Right renal cortex interstitium (tissue), 3 donors: ENCODE data around the gene PRR9. TPM values are rescaled to one million over a fixed set of nuclear protein-coding genes. Genes with fewer than 3 reads are reported as not detected.
"Not testable (repeated sequence)": the region's sequence is repeated elsewhere in the genome, so short reads cannot be mapped to it uniquely, and the experiment has no call there.

ENCODE experiments used
- DNase-seq, 3 donors: peaks; one replicate each; pipeline ENCODE4 v3.0.0-alpha.2; 2013; ENCODE audit warnings: low read depth in 3 of 3, low spot score in 2 of 3
- polyA plus RNA-seq, 3 donors: library from polyadenylated mRNA; unstranded; fragments of 120-200 nt; gene quantifications; one replicate each; pipeline ENCODE4 v1.2.1, GENCODE V29; 2013; ENCODE audit not compliant: insufficient read length in 3 of 3

The PRR9 gene, protein sequence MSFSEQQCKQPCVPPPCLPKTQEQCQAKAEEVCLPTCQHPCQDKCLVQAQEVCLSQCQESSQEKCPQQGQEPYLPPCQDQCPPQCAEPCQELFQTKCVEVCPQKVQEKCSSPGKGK
- polyA plus RNA-seq = not detected

GRCh38 chr1:153217212-153217611, at the start of gene PRR9:
TSS of gene PRR9 (plus strand) at chr1:153217584. CDS start at chr1:153218145, 561 bp downstream.
- no peak for DNase-seq

- DNase-seq = no peak
Measured at GRCh38 chr1:153168686-153169085, 48.7 kb upstream of the PRR9 start.

GRCh38 chr1:153174624-153175023, 42.8 kb upstream of the PRR9 start:
- no peak for DNase-seq

DNA sequence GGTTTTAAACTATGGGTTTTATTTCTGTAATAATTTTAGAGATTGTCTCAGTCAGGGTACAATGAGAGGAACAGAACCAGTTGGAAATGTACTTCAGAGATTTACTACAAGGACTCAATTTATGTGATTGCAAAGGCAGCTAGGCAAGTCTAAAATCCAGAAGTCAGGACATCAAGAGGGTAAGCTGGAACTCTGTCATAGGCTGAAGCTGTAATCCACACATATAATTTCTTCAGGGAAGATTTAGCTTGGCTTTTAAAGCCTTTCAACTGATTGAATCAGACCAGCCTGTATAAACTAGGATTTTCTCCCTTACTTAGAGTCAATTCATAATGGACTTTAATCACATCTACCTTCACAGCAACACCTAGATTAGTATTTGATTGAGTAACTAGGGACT, 38.5 kb upstream of the PRR9 start:
- no peak for DNase-seq

DNA sequence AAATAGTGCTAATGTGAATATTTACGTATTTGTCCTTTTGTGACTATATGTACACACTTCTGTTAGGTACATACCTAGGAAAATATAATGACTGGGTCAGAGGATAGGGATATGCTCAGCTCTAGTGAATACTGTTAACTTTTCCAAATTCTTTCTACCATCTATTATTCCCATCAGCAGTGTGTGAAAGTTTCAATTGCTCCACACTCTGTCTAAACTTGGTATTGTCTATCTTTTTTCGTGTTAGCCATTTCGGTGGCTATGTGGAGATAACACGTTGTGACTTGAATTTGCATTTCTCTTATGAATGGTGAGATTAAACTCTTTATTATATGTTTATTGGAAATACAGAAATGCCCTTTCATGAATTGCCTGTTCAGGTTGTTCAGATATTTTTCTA, 36.8 kb upstream of the PRR9 start:
- no peak for DNase-seq

- not testable (repeated sequence) for DNase-seq
Measured at GRCh38 chr1:153188301-153188700, 29.1 kb upstream of the PRR9 start.

- DNase-seq = no peak
Measured at GRCh38 chr1:153190373-153190772, 27.0 kb upstream of the PRR9 start.

- peak in 1 of 3 donors; percentile 9 for DNase-seq
Measured at GRCh38 chr1:153192697-153193096, 24.7 kb upstream of the PRR9 start.

DNA sequence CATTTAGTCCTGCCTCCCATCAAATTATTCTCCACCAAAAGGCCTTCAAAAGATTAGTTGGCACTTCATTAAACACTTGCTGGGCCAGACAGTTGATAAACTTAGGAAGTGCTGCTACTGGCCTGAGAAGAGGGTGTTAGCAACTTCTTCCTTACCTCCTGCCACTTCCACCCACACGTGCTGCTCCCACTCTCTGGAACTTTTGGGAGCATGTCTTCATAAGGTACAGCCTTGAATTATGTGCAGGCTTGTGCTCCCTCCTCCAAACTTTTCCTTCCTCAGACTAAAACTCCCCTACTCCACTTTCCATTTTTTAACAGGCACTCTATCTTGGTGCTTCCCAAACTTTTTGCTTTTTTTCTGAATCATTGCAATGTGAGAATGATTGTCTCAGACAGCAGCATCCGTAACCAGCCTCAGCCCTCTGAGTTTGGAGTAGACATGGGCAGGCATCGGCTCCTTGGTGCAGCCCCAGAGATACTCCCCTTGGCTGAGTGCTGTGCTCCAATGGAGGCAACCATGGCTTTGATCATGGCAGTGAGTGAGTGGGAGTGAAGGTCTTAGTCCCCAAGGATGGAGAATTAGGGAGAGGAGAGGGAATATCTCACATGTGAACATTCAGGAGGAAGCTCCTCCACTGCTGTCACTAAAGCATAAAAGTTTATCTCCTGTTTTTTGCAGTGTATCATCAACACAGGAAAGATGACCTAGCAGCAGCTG, 22.9 kb upstream of the PRR9 start:
- DNase-seq = no peak

- DNase-seq = no peak
Measured at GRCh38 chr1:153195216-153195615, 22.2 kb upstream of the PRR9 start.

DNA sequence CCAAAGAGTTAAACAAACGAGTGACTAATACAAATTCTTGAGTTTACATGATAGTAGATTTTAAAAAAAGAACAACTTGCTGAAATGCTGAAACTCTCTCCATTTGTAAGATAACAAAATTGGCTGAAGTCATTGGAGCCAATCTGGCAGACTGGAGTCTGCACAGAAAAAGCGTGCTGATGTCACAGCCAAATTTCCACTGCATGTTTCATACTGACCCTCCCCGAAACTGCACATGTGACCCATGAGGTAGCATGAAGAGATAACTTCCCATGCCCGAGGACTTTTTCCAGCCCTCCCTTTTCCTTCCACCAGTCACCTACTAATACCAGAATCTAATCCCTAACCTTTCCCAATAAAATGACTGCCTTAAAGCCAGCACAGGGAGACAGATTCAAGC, 15.4 kb upstream of the PRR9 start:
- DNase-seq = no peak

- no peak for DNase-seq
Measured at GRCh38 chr1:153203130-153203529, 14.3 kb upstream of the PRR9 start, which contains the start of gene LELP1. TSS of gene LELP1 (plus strand) at chr1:153203430. CDS start at chr1:153204708, 1,278 bp downstream.

DNA sequence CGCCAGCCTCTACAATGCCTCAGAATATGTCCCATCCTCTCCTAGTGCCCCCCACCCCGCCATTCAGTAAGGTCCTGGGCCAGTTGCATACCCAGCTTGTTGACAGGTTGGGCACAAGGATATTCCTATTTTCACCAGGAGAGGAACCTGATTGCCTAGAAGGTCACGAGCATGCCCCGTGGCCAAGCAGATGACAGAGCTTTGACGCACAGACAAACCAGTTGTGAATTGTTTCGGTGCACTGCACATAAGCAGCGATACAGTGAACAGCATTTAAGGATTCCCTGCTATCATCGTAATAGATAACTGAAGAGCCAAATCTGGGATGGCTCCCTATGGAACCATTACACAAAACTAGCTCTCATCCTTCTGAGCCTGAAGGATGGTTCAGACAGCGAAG, 10.8 kb upstream of the PRR9 start:
- no peak for DNase-seq

DNA sequence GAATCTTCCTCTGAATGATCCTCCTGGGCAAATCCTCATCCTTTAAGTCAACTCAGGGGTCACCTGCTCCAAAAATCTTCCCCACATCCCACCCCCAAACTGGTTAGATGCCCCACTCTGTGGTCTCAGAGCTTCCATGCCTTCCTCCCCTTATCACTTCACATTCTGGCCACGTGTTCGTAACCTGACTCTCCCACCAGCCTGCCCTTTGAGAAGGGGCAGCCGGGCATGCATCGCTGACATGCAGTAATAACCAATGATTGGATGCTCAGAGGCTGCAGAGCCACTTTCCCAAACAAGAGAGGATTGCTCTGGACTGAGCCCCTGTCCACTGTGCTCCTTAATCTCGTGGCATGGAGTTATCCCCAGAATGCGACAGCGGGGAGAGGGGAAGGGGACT, 7.2 kb upstream of the PRR9 start:
- peak in 1 of 3 donors; percentile 7 for DNase-seq

- no peak for DNase-seq
Measured at GRCh38 chr1:153212201-153212600, 5.2 kb upstream of the PRR9 start.

DNA sequence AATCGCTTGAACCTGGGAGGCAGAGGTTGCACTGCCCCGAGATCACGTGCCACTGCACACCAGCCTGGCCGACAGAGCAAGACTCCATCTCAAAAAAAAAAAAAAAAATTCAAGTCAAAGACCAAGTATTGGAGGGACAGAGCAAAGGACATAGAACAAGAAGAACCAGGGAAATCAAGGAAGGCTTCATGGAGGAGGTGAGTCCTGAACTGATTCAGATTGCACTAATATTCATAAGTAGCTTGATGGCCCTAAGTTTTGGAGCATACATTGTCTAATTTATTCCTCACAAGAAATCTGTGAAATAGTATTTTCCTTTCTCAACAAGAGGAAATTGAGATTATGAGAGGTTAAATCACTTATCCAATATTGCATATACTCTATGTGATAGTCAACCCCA, 3.9 kb upstream of the PRR9 start:
- no peak for DNase-seq

DNA sequence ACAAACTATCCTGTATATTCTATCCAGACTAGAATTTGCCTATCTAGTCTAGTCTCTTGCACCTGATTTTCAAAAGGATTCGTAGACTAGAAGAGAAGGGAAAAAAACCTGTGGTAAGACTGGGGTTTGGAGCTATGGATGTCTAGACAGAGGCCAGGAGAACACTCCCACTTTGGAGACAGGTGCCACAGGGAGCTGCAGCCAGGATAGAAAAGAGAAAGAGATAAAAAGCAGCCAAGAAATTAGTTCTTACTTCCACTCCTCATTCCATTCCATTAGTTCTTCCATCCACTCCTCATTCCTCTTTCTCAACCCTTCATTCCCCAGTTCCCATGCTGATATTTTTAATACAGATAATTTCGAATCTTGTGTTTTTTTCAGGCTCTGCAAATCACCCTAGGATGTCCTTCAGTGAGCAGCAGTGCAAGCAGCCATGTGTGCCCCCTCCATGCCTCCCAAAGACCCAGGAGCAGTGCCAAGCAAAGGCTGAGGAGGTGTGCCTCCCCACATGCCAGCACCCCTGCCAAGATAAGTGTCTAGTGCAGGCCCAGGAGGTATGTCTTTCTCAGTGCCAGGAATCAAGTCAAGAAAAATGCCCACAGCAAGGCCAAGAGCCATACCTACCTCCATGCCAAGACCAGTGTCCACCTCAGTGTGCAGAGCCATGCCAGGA, 496 bp downstream of the PRR9 start:
- no peak for DNase-seq

DNA sequence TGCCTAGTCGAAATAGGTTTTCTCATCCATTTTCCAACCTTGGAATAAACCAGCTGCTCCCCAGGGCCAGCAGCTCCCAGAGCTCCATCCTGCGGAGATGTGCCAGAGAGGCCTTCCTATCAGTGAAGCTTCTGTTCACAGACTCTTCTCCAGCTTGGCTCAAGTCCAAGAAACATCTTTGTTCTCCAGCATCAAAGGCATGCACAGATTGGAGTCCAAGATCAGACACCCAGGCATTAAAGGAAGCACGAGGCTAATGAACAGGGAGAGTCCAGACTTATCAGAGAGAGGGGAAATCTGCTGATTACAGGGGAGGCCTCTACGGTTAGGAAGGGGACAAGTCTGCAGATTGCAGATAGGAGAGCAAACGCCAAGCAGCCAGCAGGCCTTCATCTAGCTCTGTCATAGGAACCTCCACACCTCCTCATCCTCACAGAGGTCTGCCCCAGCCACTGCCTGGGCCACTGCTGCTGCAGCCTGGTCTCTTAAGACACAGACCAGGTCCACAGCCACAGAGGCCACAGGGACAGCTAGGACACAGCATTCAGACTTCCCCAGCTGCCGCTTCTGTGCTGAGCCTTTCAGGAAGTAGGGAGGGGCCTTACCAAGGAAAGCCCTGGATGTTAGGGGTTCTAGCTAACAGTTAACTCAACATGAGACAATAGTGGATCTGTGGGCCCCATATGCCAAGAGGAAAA, 3.4 kb downstream of the PRR9 start:
- no peak for DNase-seq

DNA sequence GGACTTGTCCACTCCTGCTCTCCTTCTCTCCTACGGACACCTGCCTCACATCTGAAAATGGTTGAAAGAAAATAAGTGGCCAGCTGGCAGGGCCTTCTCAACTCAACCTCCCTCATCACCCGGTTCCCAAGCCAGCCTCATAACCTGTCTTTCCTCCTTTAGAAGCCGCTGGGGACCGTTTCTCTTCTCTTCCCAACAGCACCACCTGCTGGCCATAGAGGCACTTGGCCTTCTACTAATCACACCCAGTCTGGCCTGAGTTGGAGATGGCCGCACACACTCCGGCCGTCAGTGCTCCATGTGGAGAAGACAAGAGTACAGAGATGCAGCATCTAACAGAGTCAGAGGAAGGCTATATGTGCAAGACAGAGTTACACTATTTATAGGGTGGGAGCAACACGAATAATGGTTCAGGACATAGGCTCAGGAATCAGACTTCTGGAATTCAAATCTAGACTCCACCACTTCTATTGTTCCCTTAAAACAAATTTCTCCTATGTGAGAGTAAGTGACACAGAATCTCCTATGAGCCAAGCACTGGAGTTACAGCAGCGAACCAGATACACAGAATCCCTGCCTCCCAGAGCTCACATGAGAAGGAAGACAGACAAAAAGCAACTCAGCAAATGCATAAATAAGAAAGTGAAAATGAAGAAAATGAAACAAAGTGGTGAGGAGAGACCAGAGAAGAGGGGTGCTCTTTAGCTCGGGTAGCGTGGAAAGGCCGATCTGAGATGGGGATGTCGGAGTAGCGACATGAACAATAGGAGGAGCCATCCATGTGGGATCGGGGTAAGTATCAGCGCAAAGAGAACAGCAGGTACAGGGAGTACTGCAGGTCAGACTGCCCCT, 5.9 kb downstream of the PRR9 start:
- peak in 2 of 3 donors; percentile 7 to 10 for DNase-seq

- DNase-seq = no peak
Measured at GRCh38 chr1:153227810-153228209, 10.4 kb downstream of the PRR9 start.
